Astrocyte (in vitro differentiated cells and primary cell): ENCODE data around the gene MPO.

Experiments used
- EZH2 ChIP-seq: IDR thresholded peaks from 2 replicates; pipeline ENCODE4 v1.6.1; 2012; ENCODE audit warnings: mild to moderate bottlenecking, low read length, inconsistent platforms; ENCODE audit not compliant: insufficient read depth
- TF ChIP-seq, protein P1 (sequence below): IDR thresholded peaks from 2 replicates; pipeline ENCODE4 v1.5.1; 2011; ENCODE audit warnings: low read depth, mild to moderate bottlenecking, inconsistent platforms, low read length, moderate library complexity; ENCODE audit not compliant: insufficient read depth

GRCh38 chr17:58315750-58316149 lies 35.0 kb upstream of the MPO start:
- TF ChIP-seq, protein P1, sequence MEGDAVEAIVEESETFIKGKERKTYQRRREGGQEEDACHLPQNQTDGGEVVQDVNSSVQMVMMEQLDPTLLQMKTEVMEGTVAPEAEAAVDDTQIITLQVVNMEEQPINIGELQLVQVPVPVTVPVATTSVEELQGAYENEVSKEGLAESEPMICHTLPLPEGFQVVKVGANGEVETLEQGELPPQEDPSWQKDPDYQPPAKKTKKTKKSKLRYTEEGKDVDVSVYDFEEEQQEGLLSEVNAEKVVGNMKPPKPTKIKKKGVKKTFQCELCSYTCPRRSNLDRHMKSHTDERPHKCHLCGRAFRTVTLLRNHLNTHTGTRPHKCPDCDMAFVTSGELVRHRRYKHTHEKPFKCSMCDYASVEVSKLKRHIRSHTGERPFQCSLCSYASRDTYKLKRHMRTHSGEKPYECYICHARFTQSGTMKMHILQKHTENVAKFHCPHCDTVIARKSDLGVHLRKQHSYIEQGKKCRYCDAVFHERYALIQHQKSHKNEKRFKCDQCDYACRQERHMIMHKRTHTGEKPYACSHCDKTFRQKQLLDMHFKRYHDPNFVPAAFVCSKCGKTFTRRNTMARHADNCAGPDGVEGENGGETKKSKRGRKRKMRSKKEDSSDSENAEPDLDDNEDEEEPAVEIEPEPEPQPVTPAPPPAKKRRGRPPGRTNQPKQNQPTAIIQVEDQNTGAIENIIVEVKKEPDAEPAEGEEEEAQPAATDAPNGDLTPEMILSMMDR, result no peak
- TF ChIP-seq EZH2, result no peak
